Spleen (tissue), 7 donors: ENCODE results near the gene EXOC4.

Source experiments
- POLR2AphosphoS5 ChIP-seq, 3 donors: sonication (generic); formaldehyde crosslinking; IDR thresholded peaks; one replicate each; pipeline ENCODE4 v1.5.1; 2017; ENCODE audit warnings: antibody characterized with exemption in 3 of 3
- TF ChIP-seq, protein P1 (sequence below), 11 experiments: fragments of 200-600 bp in 7 of 11; fragments of 450-650 bp in 4 of 11; sonication (generic) in 4 of 11; IDR thresholded peaks in 8 of 11; conservative IDR thresholded peaks in 3 of 11; 1 replicate in 7 of 11; 2 replicates in 4 of 11; pipeline versions ENCODE4 v1.4.0 to v1.8.0; 2016 to 2021; ENCODE audit warnings: antibody characterized with exemption in 11 of 11, inconsistent platforms in 4 of 11, mild to moderate bottlenecking in 1 of 11
- donor health status: DM: no; HTN: no; CAD: no; lungs with moderate emphysema.
- donor health status: DM: no; HTN: no; CAD: no.
- donor health status: DM: no; HTN: no; CAD: no.

DNA sequence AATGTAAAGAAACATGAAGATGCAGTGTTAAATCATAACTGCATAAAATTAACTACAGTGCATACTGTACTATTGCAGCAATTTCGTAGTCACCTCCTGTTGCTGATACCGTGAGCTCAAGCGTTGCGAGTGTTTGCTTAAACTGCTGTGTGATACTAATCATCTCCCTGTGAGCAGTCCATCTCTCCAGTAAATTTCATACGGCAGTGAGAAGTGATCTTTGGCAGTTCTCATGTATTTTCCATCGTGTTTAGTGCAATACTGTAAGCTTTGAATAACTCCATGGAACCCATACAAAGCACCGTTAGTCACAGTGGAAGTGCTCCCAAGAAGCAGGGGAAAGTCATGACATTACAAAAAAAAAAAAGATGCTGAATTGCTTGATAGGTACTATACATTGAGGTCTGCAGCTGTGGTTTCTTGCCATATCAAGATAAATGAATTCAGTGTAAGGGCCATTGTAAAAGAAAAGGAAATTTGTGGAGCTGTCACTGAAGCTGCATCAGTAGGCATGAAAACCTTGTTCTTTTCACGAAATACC lies 360.4 kb downstream of the EXOC4 start:
- TF ChIP-seq, protein P1, sequence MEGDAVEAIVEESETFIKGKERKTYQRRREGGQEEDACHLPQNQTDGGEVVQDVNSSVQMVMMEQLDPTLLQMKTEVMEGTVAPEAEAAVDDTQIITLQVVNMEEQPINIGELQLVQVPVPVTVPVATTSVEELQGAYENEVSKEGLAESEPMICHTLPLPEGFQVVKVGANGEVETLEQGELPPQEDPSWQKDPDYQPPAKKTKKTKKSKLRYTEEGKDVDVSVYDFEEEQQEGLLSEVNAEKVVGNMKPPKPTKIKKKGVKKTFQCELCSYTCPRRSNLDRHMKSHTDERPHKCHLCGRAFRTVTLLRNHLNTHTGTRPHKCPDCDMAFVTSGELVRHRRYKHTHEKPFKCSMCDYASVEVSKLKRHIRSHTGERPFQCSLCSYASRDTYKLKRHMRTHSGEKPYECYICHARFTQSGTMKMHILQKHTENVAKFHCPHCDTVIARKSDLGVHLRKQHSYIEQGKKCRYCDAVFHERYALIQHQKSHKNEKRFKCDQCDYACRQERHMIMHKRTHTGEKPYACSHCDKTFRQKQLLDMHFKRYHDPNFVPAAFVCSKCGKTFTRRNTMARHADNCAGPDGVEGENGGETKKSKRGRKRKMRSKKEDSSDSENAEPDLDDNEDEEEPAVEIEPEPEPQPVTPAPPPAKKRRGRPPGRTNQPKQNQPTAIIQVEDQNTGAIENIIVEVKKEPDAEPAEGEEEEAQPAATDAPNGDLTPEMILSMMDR (IDR thresholded peaks at IDR 0.05 in 8 of 11, conservative IDR thresholded peaks at IDR 0.05 in 3 of 11): no peak
- no peak for TF ChIP-seq POLR2AphosphoS5 (IDR thresholded peaks at IDR 0.05)
